Stimulated activated CD8-positive, alpha-beta memory T cell treated with anti-CD3 and anti-CD28 coated beads, Interleukin-12 subunit alpha, Interleukin-12 subunit beta, amount 100 ng/mL, for 24 hours (primary cell): ENCODE results near the gene DDX24.

ENCODE experiments used
- DNase-seq: peaks from one replicate; pipeline ENCODE4 v3.0.0-alpha.2; 2020; ENCODE audit errors: extremely low read depth

Gene DDX24

GRCh38 chr14:94113908-94114588 is 33.0 kb upstream of the DDX24 start:
- no peak for DNase-seq

- DNase-seq = no peak
These were observed 32.5 kb upstream of the DDX24 start for GRCh38 chr14:94113490-94113889.

GRCh38 chr14:94113073-94113472 is 32.1 kb upstream of the DDX24 start:
- no peak for DNase-seq

- no peak for DNase-seq
These were observed 31.6 kb upstream of the DDX24 start for GRCh38 chr14:94112513-94113063.

GRCh38 chr14:94111276-94112095 is 30.5 kb upstream of the DDX24 start:
- DNase-seq = no peak

GRCh38 chr14:94110552-94111181 is 29.7 kb upstream of the DDX24 start, which contains the start of gene IFI27:
Gene IFI27, plus strand, starts transcription at chr14:94110736.
- DNase-seq = no peak

GRCh38 chr14:94109915-94110250 is 28.9 kb upstream of the DDX24 start:
- no peak for DNase-seq

- no peak for DNase-seq
These were observed 23.7 kb upstream of the DDX24 start for GRCh38 chr14:94104731-94105130.

- no peak for DNase-seq
These were observed 22.6 kb upstream of the DDX24 start for GRCh38 chr14:94103554-94104150.

- no peak for DNase-seq
These were observed 21.9 kb upstream of the DDX24 start for GRCh38 chr14:94102768-94103482.

GRCh38 chr14:94101748-94102147 is 20.7 kb upstream of the DDX24 start:
- no peak for DNase-seq

GRCh38 chr14:94100847-94101246 is 19.8 kb upstream of the DDX24 start:
- no peak for DNase-seq

- DNase-seq = no peak
These were observed 18.0 kb upstream of the DDX24 start for GRCh38 chr14:94099006-94099405.

GRCh38 chr14:94098326-94098992 is 17.5 kb upstream of the DDX24 start:
- DNase-seq = no peak

GRCh38 chr14:94097091-94097490 is 16.1 kb upstream of the DDX24 start:
- DNase-seq = no peak

GRCh38 chr14:94093418-94093817 is 12.4 kb upstream of the DDX24 start:
- DNase-seq = no peak

GRCh38 chr14:94089479-94089878 is 8.5 kb upstream of the DDX24 start:
- no peak for DNase-seq

GRCh38 chr14:94088516-94088915 is 7.5 kb upstream of the DDX24 start:
- no peak for DNase-seq

GRCh38 chr14:94087891-94088290 is 6.9 kb upstream of the DDX24 start:
- DNase-seq = no peak

GRCh38 chr14:94081386-94081820 is 401 bp upstream of the DDX24 start:
- no peak for DNase-seq
